OCI-LY1 (cell line): Measurements from ENCODE around the gene SLC16A6.
A peak's percentile ranks its signal among the peaks of the same experiment; 100 is the strongest.
"Not testable (repeated sequence)": the region's sequence is repeated elsewhere in the genome, so short reads cannot be mapped to it uniquely, and the experiment has no call there.

Source experiments
- H2AFZ ChIP-seq: fragments of 200-600 bp; sonication (generic), shearing (Covaris generic); 2 replicates; pipeline ENCODE4 v1.6.0; 2014; ENCODE audit warnings: antibody characterized with exemption, mild to moderate bottlenecking, low read length
- H3F3A ChIP-seq: fragments of 200-600 bp; sonication (generic), shearing (Covaris generic); 2 replicates; pipeline ENCODE4 v1.6.0; 2014; ENCODE audit warnings: mild to moderate bottlenecking, antibody characterized with exemption, low read length, moderate library complexity; ENCODE audit not compliant: insufficient read depth
- H3K27ac ChIP-seq: fragments of 200-600 bp; sonication (generic); 2 replicates; pipeline ENCODE4 v1.5.1; 2014; ENCODE audit warnings: low read length, mixed run types, mild to moderate bottlenecking, low read depth; ENCODE audit not compliant: poor library complexity, severe bottlenecking
- H3K27me3 ChIP-seq: fragments of 200-600 bp; sonication (generic); 2 replicates; pipeline ENCODE4 v1.6.0; 2014; ENCODE audit warnings: antibody characterized with exemption, mild to moderate bottlenecking, low read length, moderate library complexity; ENCODE audit not compliant: insufficient read depth
- H3K36me3 ChIP-seq: fragments of 200-600 bp; sonication (generic); 2 replicates; pipeline ENCODE4 v1.6.1; 2014; ENCODE audit warnings: mild to moderate bottlenecking, antibody characterized with exemption, low read length, moderate library complexity, mixed read lengths; ENCODE audit not compliant: insufficient read depth
- H3K4me1 ChIP-seq: fragments of 200-600 bp; sonication (generic); 2 replicates; pipeline ENCODE4 v1.5.1; 2014; ENCODE audit warnings: mild to moderate bottlenecking, low read length, moderate library complexity; ENCODE audit not compliant: insufficient read depth, severe bottlenecking
- H3K4me2 ChIP-seq: fragments of 200-600 bp; sonication (generic), shearing (Covaris generic); 2 replicates; pipeline ENCODE4 v1.6.1; 2014; ENCODE audit warnings: low read length
- H3K4me3 ChIP-seq: fragments of 200-600 bp; sonication (generic); 2 replicates; pipeline ENCODE4 v1.5.1; 2014; ENCODE audit warnings: low read length, low read depth, mild to moderate bottlenecking, mixed read lengths; ENCODE audit not compliant: poor library complexity, severe bottlenecking
- H3K79me2 ChIP-seq: fragments of 200-600 bp; shearing (Covaris generic); 2 replicates; pipeline ENCODE4 v1.6.1; 2016; ENCODE audit warnings: mixed run types, low read length, mixed read lengths; ENCODE audit not compliant: insufficient read depth
- H3K9ac ChIP-seq: fragments of 200-600 bp; sonication (generic), shearing (Covaris generic); 2 replicates; pipeline ENCODE4 v1.6.1; 2014; ENCODE audit warnings: mild to moderate bottlenecking, low read length, mixed read lengths
- H3K9me2 ChIP-seq: fragments of 200-600 bp; sonication (generic), shearing (Covaris generic); 2 replicates; pipeline ENCODE4 v1.6.1; 2014; ENCODE audit warnings: low read depth, mild to moderate bottlenecking, low read length, mixed read lengths
- H3K9me3 ChIP-seq: fragments of 200-600 bp; shearing (Covaris generic); 2 replicates; pipeline ENCODE4 v1.6.1; 2014; ENCODE audit warnings: low read length, mixed read lengths
- H4K20me1 ChIP-seq: fragments of 200-600 bp; sonication (generic), shearing (Covaris generic); 2 replicates; pipeline ENCODE4 v1.6.0; 2016; ENCODE audit warnings: mild to moderate bottlenecking, low read length; ENCODE audit not compliant: insufficient read depth
- EZH2 ChIP-seq: fragments of 200-600 bp; sonication (generic), shearing (Covaris generic); IDR thresholded peaks from 2 replicates; pipeline ENCODE4 v1.8.0; 2017; ENCODE audit warnings: borderline replicate concordance, mixed run types, mild to moderate bottlenecking, antibody characterized with exemption, low read length, moderate library complexity, mixed read lengths
- TF ChIP-seq, protein P1 (sequence below): fragments of 200-600 bp; sonication (generic), shearing (Covaris generic); IDR thresholded peaks from 2 replicates; pipeline ENCODE4 v1.5.1; 2017; ENCODE audit warnings: mild to moderate bottlenecking, antibody characterized with exemption, low read length, moderate library complexity, mixed read lengths

SLC16A6 gene

DNA sequence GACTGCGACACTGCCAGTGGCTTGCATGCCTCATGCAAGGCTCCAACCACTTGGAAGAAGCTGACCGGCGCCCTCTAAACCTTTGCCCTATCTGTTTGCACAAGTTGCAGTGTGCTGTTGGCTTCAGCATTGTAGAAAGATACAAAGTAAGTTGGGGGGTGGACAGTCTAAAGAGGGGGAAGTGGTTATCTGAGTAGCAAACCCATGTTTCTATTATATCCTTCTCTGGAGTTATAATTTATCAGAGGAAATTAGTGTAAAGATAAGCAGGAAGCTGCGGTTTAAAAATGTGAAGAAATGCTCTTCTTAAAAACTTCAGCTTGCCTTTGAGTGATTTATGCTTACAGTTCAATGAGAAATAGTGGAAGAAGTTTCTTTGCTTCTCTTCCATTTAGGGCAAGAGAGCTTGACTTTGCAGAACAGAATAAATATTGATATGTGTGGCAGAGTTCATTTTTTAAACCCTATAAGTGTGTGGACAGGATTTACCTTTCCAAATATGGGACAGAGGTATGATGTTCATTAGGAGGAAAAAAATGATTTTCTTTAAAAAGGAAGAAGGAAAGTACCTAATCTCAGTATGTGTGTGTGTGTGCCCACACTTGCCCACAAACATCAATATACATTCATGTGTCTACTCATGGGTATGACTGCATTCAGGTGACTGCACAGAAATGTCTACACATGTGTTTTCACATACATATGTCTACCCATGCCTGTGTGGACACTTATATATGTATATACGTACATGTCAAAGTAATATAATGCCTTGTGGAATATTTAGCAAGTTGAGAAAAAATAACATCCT, 35.0 kb downstream of the SLC16A6 start:
- no peak for TF ChIP-seq EZH2
- TF ChIP-seq, protein P1, sequence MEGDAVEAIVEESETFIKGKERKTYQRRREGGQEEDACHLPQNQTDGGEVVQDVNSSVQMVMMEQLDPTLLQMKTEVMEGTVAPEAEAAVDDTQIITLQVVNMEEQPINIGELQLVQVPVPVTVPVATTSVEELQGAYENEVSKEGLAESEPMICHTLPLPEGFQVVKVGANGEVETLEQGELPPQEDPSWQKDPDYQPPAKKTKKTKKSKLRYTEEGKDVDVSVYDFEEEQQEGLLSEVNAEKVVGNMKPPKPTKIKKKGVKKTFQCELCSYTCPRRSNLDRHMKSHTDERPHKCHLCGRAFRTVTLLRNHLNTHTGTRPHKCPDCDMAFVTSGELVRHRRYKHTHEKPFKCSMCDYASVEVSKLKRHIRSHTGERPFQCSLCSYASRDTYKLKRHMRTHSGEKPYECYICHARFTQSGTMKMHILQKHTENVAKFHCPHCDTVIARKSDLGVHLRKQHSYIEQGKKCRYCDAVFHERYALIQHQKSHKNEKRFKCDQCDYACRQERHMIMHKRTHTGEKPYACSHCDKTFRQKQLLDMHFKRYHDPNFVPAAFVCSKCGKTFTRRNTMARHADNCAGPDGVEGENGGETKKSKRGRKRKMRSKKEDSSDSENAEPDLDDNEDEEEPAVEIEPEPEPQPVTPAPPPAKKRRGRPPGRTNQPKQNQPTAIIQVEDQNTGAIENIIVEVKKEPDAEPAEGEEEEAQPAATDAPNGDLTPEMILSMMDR, result no peak
- Histone ChIP-seq H4K20me1 (no peaks in the 10 kb centered on the region), H3K27ac (peak overlapping the region; percentile 86), H3K9me3 (no peaks in the 10 kb centered on the region), H2AFZ (no peak overlapping the region), H3K79me2 (no peaks in the 10 kb centered on the region), H3K4me3 (no peak overlapping the region), H3K4me2 (no peak overlapping the region), H3F3A (peaks cover 7% of the 10 kb centered on the region; the same call in 1 of the 2 replicates), H3K9ac (no peak overlapping the region), H3K36me3 (peaks cover 66% of the 10 kb centered on the region), H3K4me1 (peaks cover 69% of the 10 kb centered on the region), H3K27me3 (no peaks in the 10 kb centered on the region), H3K9me2 (no peaks in the 10 kb centered on the region)

DNA sequence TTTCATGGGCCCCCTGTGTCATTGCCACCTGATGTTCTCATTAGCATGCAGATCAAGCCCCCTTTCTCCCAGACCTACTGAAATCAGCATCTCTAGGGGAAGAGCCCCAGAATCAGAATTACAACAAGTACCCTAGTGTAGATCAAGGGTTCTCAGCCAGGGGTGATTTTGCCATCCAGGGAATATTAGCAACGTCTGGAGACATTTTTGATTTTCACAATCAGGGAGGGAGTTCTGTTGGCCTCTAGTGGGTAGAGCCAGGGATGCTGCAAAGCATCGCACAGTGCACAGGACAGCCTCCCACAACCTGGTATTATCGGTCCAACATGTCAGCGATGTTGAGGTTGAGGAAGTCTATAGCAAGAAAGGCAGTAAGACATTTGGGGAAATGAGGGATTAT, 35.8 kb downstream of the SLC16A6 start:
- no peaks in the 10 kb centered on the region for H3K27me3 ChIP-seq
- H3K4me3 ChIP-seq, result no peak overlapping the region
- no peaks in the 10 kb centered on the region for H3K9me2 ChIP-seq
- no peak overlapping the region for H3K9ac ChIP-seq
- peaks cover 69% of the 10 kb centered on the region for H3K4me1 ChIP-seq
- H3K27ac ChIP-seq, result peak overlapping the region; percentile 86
- peaks cover 7% of the 10 kb centered on the region; the same call in 1 of the 2 replicates for H3F3A ChIP-seq
- H3K4me2 ChIP-seq, result no peak overlapping the region
- peaks cover 74% of the 10 kb centered on the region for H3K36me3 ChIP-seq
- no peaks in the 10 kb centered on the region for H4K20me1 ChIP-seq
- H3K79me2 ChIP-seq, result no peaks in the 10 kb centered on the region
- H2AFZ ChIP-seq, result no peak overlapping the region
- H3K9me3 ChIP-seq, result no peaks in the 10 kb centered on the region
- TF ChIP-seq, protein P1, result no peak
- no peak for TF ChIP-seq EZH2

DNA sequence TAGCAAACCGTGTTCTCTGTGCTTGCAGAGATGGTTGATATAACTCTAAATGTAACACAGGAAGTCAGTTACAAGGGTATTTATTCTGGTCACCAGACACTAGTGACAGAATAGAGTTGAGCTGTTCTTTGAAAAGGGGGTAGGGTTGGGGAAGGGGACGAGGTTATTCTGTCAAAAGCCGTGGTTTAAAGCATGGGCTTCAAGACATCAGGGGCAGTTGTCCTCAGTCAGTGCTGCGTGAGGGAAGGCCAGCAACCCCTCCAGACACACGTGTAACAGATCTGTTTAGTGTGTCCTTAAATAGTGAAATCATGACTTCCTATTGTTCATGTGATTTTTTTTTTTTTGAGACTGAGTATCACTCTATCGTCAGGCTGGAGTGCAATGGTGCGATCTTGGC, 37.5 kb downstream of the SLC16A6 start:
- Histone ChIP-seq H3K9ac (peak overlapping the region; percentile 54), H3K4me2 (peak overlapping the region; percentile 34; the same call in 1 of the 2 replicates), H3K4me3 (peak overlapping the region; percentile 2), H3K4me1 (peaks cover 70% of the 10 kb centered on the region), H3K27ac (peak overlapping the region; percentile 86), H3K36me3 (peaks cover 76% of the 10 kb centered on the region)
- not testable (repeated sequence) for H2AFZ ChIP-seq, H3K79me2 ChIP-seq, H4K20me1 ChIP-seq, H3K9me3 ChIP-seq, H3K9me2 ChIP-seq, H3F3A ChIP-seq, H3K27me3 ChIP-seq
